Panc1 (cell line): ENCODE measurements around the gene SLC35D3. TPM values are rescaled to one million over a fixed set of nuclear protein-coding genes. Genes with fewer than 3 reads are reported as not detected.

Experiments
- ATAC-seq: fragments of 200-7000 bp; cut with Tn5 transposase; 2 replicates; pipeline ENCODE4 v1.9.1; 2020; ENCODE audit warnings: mild to moderate bottlenecking, moderate library complexity
- BruUV-seq: library from RNA; stranded (reverse); fragments of 400-500 nt; replicated peaks from 2 replicates; lab custom pipeline; 2021; lab: Mats Ljungman, UMichigan
- CTCF ChIA-PET: fragments of 300-600 bp; sonication (Branson Sonifier 250); formaldehyde crosslinking; loops from one replicate; lab custom pipeline; 2022; ENCODE audit warnings: antibody characterized with exemption; lab: Charles Lee
- POLR2A ChIA-PET: fragments of 300-600 bp; sonication (Branson Sonifier 250); formaldehyde crosslinking; loops from one replicate; lab custom pipeline; 2022; ENCODE audit warnings: antibody characterized with exemption; lab: Charles Lee
- DNase-seq: peaks from one replicate; pipeline ENCODE4 v3.0.0-alpha.2; 2010; ENCODE audit warnings: low read depth, low spot score
- H3K27ac ChIP-seq: 2 replicates; pipeline ENCODE4 v1.5.1; 2011; ENCODE audit warnings: mild to moderate bottlenecking, low read length, inconsistent platforms
- H3K27me3 ChIP-seq: fragments of 200-500 bp; sonication (Bioruptor generic); 2 replicates; pipeline ENCODE4 v1.6.0; 2014; ENCODE audit warnings: low read length, inconsistent platforms; ENCODE audit not compliant: control insufficient read depth, insufficient read depth
- H3K36me3 ChIP-seq: fragments of 200-500 bp; sonication (Bioruptor generic); 2 replicates; pipeline ENCODE4 v1.5.1; 2014; ENCODE audit warnings: inconsistent platforms, mild to moderate bottlenecking, low read length, moderate library complexity; ENCODE audit not compliant: control insufficient read depth, insufficient read depth
- H3K4me1 ChIP-seq: 2 replicates; pipeline ENCODE4 v1.5.1; 2011; ENCODE audit warnings: inconsistent platforms, mild to moderate bottlenecking, low read length, moderate library complexity; ENCODE audit not compliant: control insufficient read depth, insufficient read depth
- H3K4me3 ChIP-seq, 2 experiments: 2 replicates each; pipeline ENCODE4 v1.5.1; 2011 to 2012; ENCODE audit warnings: low read depth in 2 of 2, low read length in 2 of 2, mild to moderate bottlenecking in 2 of 2, inconsistent platforms in 1 of 2, moderate library complexity in 1 of 2
- H3K9me3 ChIP-seq: fragments of 200-500 bp; sonication (Bioruptor generic); 2 replicates; pipeline ENCODE4 v1.5.1; 2014; ENCODE audit warnings: low read depth, mild to moderate bottlenecking, inconsistent platforms, low read length, moderate library complexity; ENCODE audit not compliant: control insufficient read depth, insufficient read depth
- POLR2AphosphoS5 ChIP-seq: IDR thresholded peaks from 2 replicates; pipeline ENCODE4 v1.6.1; 2012; ENCODE audit warnings: mild to moderate bottlenecking, low read depth, low read length, moderate library complexity
- REST ChIP-seq, 2 experiments: IDR thresholded peaks; 2 replicates each; pipeline ENCODE4 v1.6.1; 2011 to 2012; ENCODE audit warnings: low read depth in 2 of 2, control low read depth in 1 of 2, low read length in 1 of 2, mild to moderate bottlenecking in 1 of 2, moderate library complexity in 1 of 2; ENCODE audit not compliant: insufficient read depth in 1 of 2
- SIN3A ChIP-seq: IDR thresholded peaks from 2 replicates; pipeline ENCODE4 v1.6.1; 2012; ENCODE audit warnings: low read depth, mild to moderate bottlenecking, low read length, moderate library complexity, borderline replicate concordance; ENCODE audit not compliant: insufficient read depth
- TCF7L2 ChIP-seq: IDR thresholded peaks from 2 replicates; pipeline ENCODE4 v1.6.1; 2011; ENCODE audit warnings: mild to moderate bottlenecking, low read depth, low read length, inconsistent platforms
- in situ Hi-C: cut with HindIII; loops from 2 replicates; pipeline ENCODE4 v1.10.0; 2016; ENCODE audit warnings: low sequenced_read_pairs, low pct_unique_long_range_greater_than_20kb
- intact Hi-C: fragments of 100-400 bp; cut with micrococcal nuclease; formaldehyde crosslinking; loops from one replicate; pipeline ENCODE4 v1.10.0; 2022; ENCODE audit not compliant: unreplicated experiment
- total RNA-seq: library from RNA; stranded (reverse); gene quantifications from one replicate; pipeline ENCODE4 v1.2.1, GENCODE V29; 2021; ENCODE audit not compliant: unreplicated experiment
- TF ChIP-seq, protein P1 (sequence below): fragments of 450-650 bp; IDR thresholded peaks from 2 replicates; pipeline ENCODE4 v1.5.1; 2017; ENCODE audit warnings: mild to moderate bottlenecking

The SLC35D3 gene
- total RNA-seq, 1 experiment from 2014 or later: not detected

DNA sequence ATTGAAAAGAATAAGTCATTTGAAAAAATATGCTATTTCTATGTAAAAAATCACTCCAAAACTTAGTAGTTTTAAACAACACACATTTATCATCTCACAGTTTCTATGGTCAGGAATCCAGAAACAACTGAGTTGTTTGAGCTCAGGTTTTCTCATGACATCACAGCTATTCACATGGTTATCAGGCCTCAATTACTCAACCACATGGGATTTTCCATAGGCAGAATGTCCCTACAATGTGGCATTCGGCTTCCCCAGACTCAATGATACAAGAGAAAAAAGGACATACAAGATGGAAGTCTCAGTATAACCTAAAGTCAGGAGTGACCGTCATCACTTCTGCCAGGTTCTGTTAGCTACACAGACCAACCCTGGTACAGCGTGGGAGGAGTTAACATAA, 3.4 kb upstream of the SLC35D3 start:
- in situ Hi-C loops (no loop called here), intact Hi-C loops (no loop called here)
- Histone ChIP-seq H3K4me3 (no peak overlapping the region), H3K36me3 (no peaks in the 10 kb centered on the region), H3K27me3 (peaks cover 3% of the 10 kb centered on the region), H3K4me1 (no peaks in the 10 kb centered on the region; the same call in 1 of the 2 replicates), H3K9me3 (no peaks in the 10 kb centered on the region), H3K27ac (no peak overlapping the region)
- ChIA-PET CTCF (no interaction called here), POLR2A (interaction anchor here (0.6 kb wide), 1 partner anchor 268 kb away, joined by 4 read pairs; no protein-coding TSS in a partner anchor)
- ATAC-seq (no peak), DNase-seq (no peak)
- TF ChIP-seq TCF7L2 (no peak), SIN3A (no peak), POLR2AphosphoS5 (no peak), REST (IDR thresholded peaks at IDR 0.05; ENCODE audit: insufficient read depth in 1 of 2, low read depth in 2 of 2, low read length in 1 of 2) (no peak)
- TF ChIP-seq, protein P1, sequence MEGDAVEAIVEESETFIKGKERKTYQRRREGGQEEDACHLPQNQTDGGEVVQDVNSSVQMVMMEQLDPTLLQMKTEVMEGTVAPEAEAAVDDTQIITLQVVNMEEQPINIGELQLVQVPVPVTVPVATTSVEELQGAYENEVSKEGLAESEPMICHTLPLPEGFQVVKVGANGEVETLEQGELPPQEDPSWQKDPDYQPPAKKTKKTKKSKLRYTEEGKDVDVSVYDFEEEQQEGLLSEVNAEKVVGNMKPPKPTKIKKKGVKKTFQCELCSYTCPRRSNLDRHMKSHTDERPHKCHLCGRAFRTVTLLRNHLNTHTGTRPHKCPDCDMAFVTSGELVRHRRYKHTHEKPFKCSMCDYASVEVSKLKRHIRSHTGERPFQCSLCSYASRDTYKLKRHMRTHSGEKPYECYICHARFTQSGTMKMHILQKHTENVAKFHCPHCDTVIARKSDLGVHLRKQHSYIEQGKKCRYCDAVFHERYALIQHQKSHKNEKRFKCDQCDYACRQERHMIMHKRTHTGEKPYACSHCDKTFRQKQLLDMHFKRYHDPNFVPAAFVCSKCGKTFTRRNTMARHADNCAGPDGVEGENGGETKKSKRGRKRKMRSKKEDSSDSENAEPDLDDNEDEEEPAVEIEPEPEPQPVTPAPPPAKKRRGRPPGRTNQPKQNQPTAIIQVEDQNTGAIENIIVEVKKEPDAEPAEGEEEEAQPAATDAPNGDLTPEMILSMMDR: no peak
- BruUV-seq: no TSS peak

GRCh38 chr6:136920216-136920615, 1.9 kb upstream of the SLC35D3 start:
- intact Hi-C loops: loop anchor here (10.0 kb wide), 2 partner anchors 75 to 275 kb away; no protein-coding TSS in a partner anchor

More at GRCh38 chr6:136920216-136920615, 1.9 kb upstream of the SLC35D3 start:
- Histone ChIP-seq H3K4me3 (peak overlapping the region in 1 of 2 experiments; percentile 59; a peak in 1 of 4 replicates), H3K27ac (no peak overlapping the region), H3K27me3 (peaks cover 3% of the 10 kb centered on the region), H3K4me1 (no peaks in the 10 kb centered on the region; the same call in 1 of the 2 replicates), H3K9me3 (no peaks in the 10 kb centered on the region), H3K36me3 (no peaks in the 10 kb centered on the region)
- in situ Hi-C loops: no loop called here
- ChIA-PET POLR2A (no interaction called here), CTCF (no interaction called here)
- TF ChIP-seq, protein P1: no peak
- TF ChIP-seq POLR2AphosphoS5 (no peak), TCF7L2 (no peak), SIN3A (no peak), REST (IDR thresholded peaks at IDR 0.05; ENCODE audit: insufficient read depth in 1 of 2, low read depth in 2 of 2, low read length in 1 of 2) (no peak)
- DNase-seq (no peak), ATAC-seq (no peak)
- BruUV-seq: no TSS peak
